SK-N-SH treated with all-trans-retinoic acid at 6 μM for 48 hours (cell line): ENCODE data around the gene TANC1.

ENCODE experiments used
- ATAC-seq: fragments of 200-7000 bp; cut with Tn5 transposase; 3 replicates; pipeline ENCODE4 v1.9.1; 2020; ENCODE audit warnings: mild to moderate bottlenecking, moderate library complexity
- ARNTL ChIP-seq: fragments of 450-650 bp; formaldehyde crosslinking; IDR thresholded peaks from 2 replicates; pipeline ENCODE4 v1.5.0; 2020; ENCODE audit warnings: low read depth, mild to moderate bottlenecking, moderate library complexity, borderline replicate concordance
- BACH2 ChIP-seq: fragments of 250-450 bp; sonication (Bioruptor Pico); IDR thresholded peaks from 2 replicates; pipeline ENCODE4 v1.9.0; 2021; ENCODE audit warnings: mild to moderate bottlenecking, borderline replicate concordance
- CREB5 ChIP-seq: fragments of 250-450 bp; sonication (Bioruptor Pico); IDR thresholded peaks from 2 replicates; pipeline ENCODE4 v1.5.1; 2020; ENCODE audit warnings: low read depth, mild to moderate bottlenecking, moderate library complexity
- CSDC2 ChIP-seq: fragments of 250-450 bp; sonication (Bioruptor Pico); IDR thresholded peaks from 2 replicates; pipeline ENCODE4 v1.5.0; 2020; ENCODE audit warnings: mild to moderate bottlenecking, moderate library complexity
- ESRRG ChIP-seq: fragments of 250-450 bp; sonication (Bioruptor Pico); IDR thresholded peaks from 2 replicates; pipeline ENCODE4 v1.6.1; 2021; ENCODE audit warnings: mild to moderate bottlenecking
- GLIS3 ChIP-seq: fragments of 250-450 bp; sonication (Bioruptor Pico); IDR thresholded peaks from 2 replicates; pipeline ENCODE4 v1.5.0; 2020; ENCODE audit warnings: mild to moderate bottlenecking, moderate library complexity
- ISL1 ChIP-seq: fragments of 250-450 bp; sonication (Bioruptor Pico); IDR thresholded peaks from 2 replicates; pipeline ENCODE4 v2.1.2; 2022; ENCODE audit warnings: mild to moderate bottlenecking, moderate library complexity
- OSR1 ChIP-seq: fragments of 250-450 bp; sonication (Bioruptor Pico); IDR thresholded peaks from 2 replicates; pipeline ENCODE4 v1.8.0; 2022; ENCODE audit warnings: moderate library complexity, mild to moderate bottlenecking, inconsistent platforms
- POU6F1 ChIP-seq: fragments of 250-450 bp; sonication (Bioruptor Pico); IDR thresholded peaks from 2 replicates; pipeline ENCODE4 v1.8.0; 2021; ENCODE audit warnings: low read depth, mild to moderate bottlenecking, moderate library complexity, borderline replicate concordance
- PPARA ChIP-seq: fragments of 250-450 bp; sonication (Bioruptor Pico); IDR thresholded peaks from 2 replicates; pipeline ENCODE4 v1.5.0; 2020; ENCODE audit warnings: mild to moderate bottlenecking, borderline replicate concordance
- RARB ChIP-seq: fragments of 250-450 bp; sonication (Bioruptor Pico); IDR thresholded peaks from 2 replicates; pipeline ENCODE4 v1.8.0; 2021; ENCODE audit warnings: mild to moderate bottlenecking, moderate library complexity
- SNAI2 ChIP-seq: fragments of 250-450 bp; sonication (Bioruptor Pico); IDR thresholded peaks from 2 replicates; pipeline ENCODE4 v1.5.0; 2020; ENCODE audit warnings: mild to moderate bottlenecking, moderate library complexity
- TCF4 ChIP-seq: fragments of 250-450 bp; sonication (Bioruptor Pico); IDR thresholded peaks from 2 replicates; pipeline ENCODE4 v1.8.0; 2021; ENCODE audit warnings: mild to moderate bottlenecking, moderate library complexity, borderline replicate concordance
- TOX ChIP-seq: fragments of 250-450 bp; sonication (Bioruptor Pico); IDR thresholded peaks from 2 replicates; pipeline ENCODE4 v1.8.0; 2021; ENCODE audit warnings: mild to moderate bottlenecking, moderate library complexity, borderline replicate concordance
- ZC3H10 ChIP-seq: fragments of 250-450 bp; sonication (Bioruptor Pico); IDR thresholded peaks from 2 replicates; pipeline ENCODE4 v1.5.1; 2021; ENCODE audit warnings: mild to moderate bottlenecking, moderate library complexity
- ZFP3 ChIP-seq: fragments of 250-450 bp; sonication (Bioruptor Pico); IDR thresholded peaks from 2 replicates; pipeline ENCODE4 v1.5.0; 2020; ENCODE audit warnings: mild to moderate bottlenecking, moderate library complexity
- ZFP30 ChIP-seq: fragments of 450-650 bp; formaldehyde crosslinking; IDR thresholded peaks from 2 replicates; pipeline ENCODE4 v1.5.0; 2022; ENCODE audit warnings: mild to moderate bottlenecking, moderate library complexity
- ZNF70 ChIP-seq: fragments of 450-650 bp; formaldehyde crosslinking; IDR thresholded peaks from 2 replicates; pipeline ENCODE4 v1.5.0; 2020; ENCODE audit warnings: mild to moderate bottlenecking, moderate library complexity
- ZNF8 ChIP-seq: fragments of 450-650 bp; formaldehyde crosslinking; IDR thresholded peaks from 2 replicates; pipeline ENCODE4 v1.5.0; 2020; ENCODE audit warnings: mild to moderate bottlenecking, moderate library complexity
- TF ChIP-seq, protein P1 (sequence below): fragments of 250-450 bp; sonication (Bioruptor Pico); IDR thresholded peaks from 2 replicates; pipeline ENCODE4 v1.5.1; 2021; ENCODE audit warnings: mild to moderate bottlenecking, moderate library complexity
- TF ChIP-seq, protein P2 (sequence below): fragments of 250-450 bp; sonication (Bioruptor Pico); IDR thresholded peaks from 2 replicates; pipeline ENCODE4 v1.8.0; 2020; ENCODE audit warnings: mild to moderate bottlenecking, moderate library complexity, borderline replicate concordance

The TANC1 gene

GRCh38 chr2:159045545-159046454, 77.4 kb downstream of the TANC1 start:
- no peak for TF ChIP-seq SNAI2 (CRISPR knock-in tag)
- no peak for TF ChIP-seq ARNTL (CRISPR knock-in tag)
- TF ChIP-seq ESRRG (CRISPR knock-in tag): no peak
- no peak for TF ChIP-seq ZNF70 (CRISPR knock-in tag)
- no peak for TF ChIP-seq ZFP30 (CRISPR knock-in tag)
- no peak for TF ChIP-seq POU6F1 (CRISPR knock-in tag)
- no peak for TF ChIP-seq CREB5 (CRISPR knock-in tag)
- no peak for TF ChIP-seq OSR1 (CRISPR knock-in tag)
- TF ChIP-seq RARB (CRISPR knock-in tag): no peak
- no peak for TF ChIP-seq PPARA (CRISPR knock-in tag)
- no peak for TF ChIP-seq CSDC2 (CRISPR knock-in tag)
- TF ChIP-seq, protein P1, sequence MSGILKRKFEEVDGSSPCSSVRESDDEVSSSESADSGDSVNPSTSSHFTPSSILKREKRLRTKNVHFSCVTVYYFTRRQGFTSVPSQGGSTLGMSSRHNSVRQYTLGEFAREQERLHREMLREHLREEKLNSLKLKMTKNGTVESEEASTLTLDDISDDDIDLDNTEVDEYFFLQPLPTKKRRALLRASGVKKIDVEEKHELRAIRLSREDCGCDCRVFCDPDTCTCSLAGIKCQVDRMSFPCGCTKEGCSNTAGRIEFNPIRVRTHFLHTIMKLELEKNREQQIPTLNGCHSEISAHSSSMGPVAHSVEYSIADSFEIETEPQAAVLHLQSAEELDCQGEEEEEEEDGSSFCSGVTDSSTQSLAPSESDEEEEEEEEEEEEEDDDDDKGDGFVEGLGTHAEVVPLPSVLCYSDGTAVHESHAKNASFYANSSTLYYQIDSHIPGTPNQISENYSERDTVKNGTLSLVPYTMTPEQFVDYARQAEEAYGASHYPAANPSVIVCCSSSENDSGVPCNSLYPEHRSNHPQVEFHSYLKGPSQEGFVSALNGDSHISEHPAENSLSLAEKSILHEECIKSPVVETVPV (CRISPR knock-in tag): no peak
- TF ChIP-seq GLIS3 (CRISPR knock-in tag): no peak
- TF ChIP-seq TOX (CRISPR knock-in tag): no peak
- TF ChIP-seq, protein P2, sequence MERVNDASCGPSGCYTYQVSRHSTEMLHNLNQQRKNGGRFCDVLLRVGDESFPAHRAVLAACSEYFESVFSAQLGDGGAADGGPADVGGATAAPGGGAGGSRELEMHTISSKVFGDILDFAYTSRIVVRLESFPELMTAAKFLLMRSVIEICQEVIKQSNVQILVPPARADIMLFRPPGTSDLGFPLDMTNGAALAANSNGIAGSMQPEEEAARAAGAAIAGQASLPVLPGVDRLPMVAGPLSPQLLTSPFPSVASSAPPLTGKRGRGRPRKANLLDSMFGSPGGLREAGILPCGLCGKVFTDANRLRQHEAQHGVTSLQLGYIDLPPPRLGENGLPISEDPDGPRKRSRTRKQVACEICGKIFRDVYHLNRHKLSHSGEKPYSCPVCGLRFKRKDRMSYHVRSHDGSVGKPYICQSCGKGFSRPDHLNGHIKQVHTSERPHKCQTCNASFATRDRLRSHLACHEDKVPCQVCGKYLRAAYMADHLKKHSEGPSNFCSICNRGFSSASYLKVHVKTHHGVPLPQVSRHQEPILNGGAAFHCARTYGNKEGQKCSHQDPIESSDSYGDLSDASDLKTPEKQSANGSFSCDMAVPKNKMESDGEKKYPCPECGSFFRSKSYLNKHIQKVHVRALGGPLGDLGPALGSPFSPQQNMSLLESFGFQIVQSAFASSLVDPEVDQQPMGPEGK: no peak
- no peak for TF ChIP-seq ZC3H10 (CRISPR knock-in tag)
- no peak for TF ChIP-seq TCF4 (CRISPR knock-in tag)
- TF ChIP-seq ZFP3: no peak
- no peak for TF ChIP-seq ZNF8 (CRISPR knock-in tag)
- ATAC-seq: peak; percentile 14

- peak; percentile 6; the same call in 1 of the 3 replicates for ATAC-seq
- TF ChIP-seq, protein P1 (CRISPR knock-in tag): no peak
- TF ChIP-seq ZFP30 (CRISPR knock-in tag) (no peak), OSR1 (CRISPR knock-in tag) (no peak), POU6F1 (CRISPR knock-in tag) (no peak), ZNF70 (CRISPR knock-in tag) (no peak), CREB5 (CRISPR knock-in tag) (no peak), ESRRG (CRISPR knock-in tag) (no peak), BACH2 (no peak), TOX (CRISPR knock-in tag) (no peak), GLIS3 (CRISPR knock-in tag) (no peak), RARB (CRISPR knock-in tag) (no peak), TCF4 (CRISPR knock-in tag) (no peak), PPARA (CRISPR knock-in tag) (no peak), CSDC2 (CRISPR knock-in tag) (no peak), ISL1 (CRISPR knock-in tag) (0 out of 2 replicates have a peak, but pooled peaks have one; percentile 28), ZFP3 (0 out of 2 replicates have a peak, but pooled peaks have one; percentile 24), ZC3H10 (CRISPR knock-in tag) (no peak), ARNTL (CRISPR knock-in tag) (no peak)
- TF ChIP-seq, protein P2: peak; percentile 85; the same call in 1 of the 2 replicates
Observed at GRCh38 chr2:159046966-159047365, 78.5 kb downstream of the TANC1 start.
